NCI-H774 (cell line): ENCODE data around the gene ATF1.
"Not testable (repeated sequence)": the region's sequence is repeated elsewhere in the genome, so short reads cannot be mapped to it uniquely, and the experiment has no call there.

Source experiments
- DNase-seq: peaks from one replicate; lab custom pipeline; 2025; lab: John Stamatoyannopoulos, UW

ATF1 gene

DNA sequence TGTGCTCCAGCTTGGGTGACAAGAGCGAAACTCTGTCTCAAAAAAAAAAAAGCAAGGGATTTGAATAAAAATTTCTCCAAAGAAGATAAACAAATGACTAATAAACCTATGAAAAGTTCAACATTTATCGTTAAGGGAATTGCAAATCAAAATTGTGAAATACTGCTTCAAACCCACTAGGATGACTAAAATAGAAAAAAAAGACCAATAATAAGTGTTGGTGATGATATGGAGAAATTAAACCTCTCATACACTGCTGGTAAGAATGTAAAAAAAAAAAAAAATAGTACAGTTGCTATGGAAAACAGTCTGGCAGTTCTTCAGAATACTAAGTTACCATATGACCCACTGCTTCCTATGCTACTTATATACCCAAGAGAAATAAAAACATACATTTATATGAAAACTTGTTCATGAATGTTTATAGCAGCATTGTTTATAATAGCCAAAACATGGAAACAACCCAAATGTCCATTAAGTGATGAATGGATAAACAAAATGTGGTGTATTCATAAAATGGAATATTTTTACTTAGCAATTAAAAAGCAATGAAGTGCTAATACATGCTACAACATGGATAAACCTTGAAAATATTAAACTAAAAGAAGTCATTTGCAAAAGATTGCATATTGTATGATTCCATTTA, 39.5 kb downstream of the ATF1 start:
- no peak for DNase-seq

DNA sequence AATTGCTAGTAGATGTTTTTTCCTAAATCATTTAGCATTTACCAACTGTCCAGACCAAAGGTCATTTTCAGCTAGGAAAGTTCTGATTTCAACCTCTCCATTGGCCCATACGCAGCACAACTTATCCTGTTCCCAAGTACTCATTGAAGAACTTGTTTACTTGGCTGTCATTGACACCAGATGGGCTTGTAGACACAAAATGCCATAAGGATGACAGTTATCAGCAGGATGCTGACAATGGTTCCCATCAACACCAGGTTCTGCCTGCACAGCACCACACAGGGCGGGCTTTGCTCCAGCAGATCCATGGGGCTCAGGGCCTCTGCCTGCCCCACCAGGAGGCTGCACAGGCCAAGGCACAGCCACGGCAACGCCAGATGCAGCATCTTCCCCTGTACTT, 42.3 kb downstream of the ATF1 start:
- DNase-seq: no peak

DNA sequence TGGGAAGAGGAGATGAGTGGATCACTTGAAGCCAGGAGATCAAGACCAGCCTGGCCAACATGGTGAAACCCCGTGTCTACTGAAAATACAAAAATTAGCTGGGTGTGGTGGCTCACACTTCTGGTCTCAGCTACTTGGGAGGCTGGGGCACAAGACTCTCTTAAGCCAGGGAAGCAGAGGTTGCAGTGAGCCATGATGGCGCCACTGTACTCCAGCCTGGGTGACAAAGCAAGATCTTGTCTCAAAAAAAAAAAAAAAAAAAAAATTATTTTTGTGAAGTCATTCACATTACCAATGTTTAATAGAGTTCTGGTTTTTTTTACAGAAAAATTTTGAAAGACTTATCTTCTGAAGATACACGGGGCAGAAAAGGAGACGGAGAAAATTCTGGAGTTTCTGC, 45.2 kb downstream of the ATF1 start:
- not testable (repeated sequence) for DNase-seq

GRCh38 chr12:50814921-50815320, 51.0 kb downstream of the ATF1 start:
- not testable (repeated sequence) for DNase-seq

DNA sequence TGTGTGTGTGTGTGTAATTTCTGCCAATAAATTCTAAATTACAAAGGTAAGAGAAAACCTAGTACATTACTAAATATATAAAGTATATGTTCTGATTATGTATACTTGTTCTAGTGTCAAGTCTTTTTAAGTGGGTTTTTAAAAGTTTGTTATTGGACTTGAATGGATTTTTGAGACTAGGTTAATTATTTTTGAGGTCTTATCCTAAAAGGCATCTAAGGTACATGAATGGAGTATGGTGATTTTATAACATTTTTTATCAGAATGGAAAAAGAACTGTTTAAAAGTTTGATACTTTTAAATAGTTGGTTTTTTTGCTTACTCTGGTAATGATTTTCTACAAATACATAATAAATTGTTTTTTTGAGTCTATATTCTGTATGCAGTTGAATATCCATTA, 56.3 kb downstream of the ATF1 start:
- no peak for DNase-seq

- no peak for DNase-seq
Measured at GRCh38 chr12:50822082-50822481, 58.2 kb downstream of the ATF1 start.

- not testable (repeated sequence) for DNase-seq
Measured at GRCh38 chr12:50823724-50824123, 59.8 kb downstream of the ATF1 start.

DNA sequence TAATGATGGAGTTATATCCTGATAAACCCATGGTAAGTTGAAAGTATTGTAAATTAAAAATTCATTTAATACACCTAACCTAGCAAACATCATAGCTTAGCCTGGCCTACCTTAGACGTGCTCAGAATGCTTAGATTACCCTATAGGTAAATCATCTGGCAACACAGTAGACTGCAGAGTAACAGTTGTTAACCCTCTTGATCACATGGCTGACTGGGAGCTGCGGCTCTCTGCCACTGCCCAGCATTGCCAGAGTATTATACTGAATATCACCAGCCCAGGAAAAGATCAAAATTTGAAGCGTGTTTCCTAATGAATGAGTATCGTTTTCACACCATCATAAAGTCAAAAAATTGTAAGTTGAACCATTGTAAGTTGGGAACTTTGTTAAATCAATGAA, 61.0 kb downstream of the ATF1 start:
- DNase-seq: no peak

DNA sequence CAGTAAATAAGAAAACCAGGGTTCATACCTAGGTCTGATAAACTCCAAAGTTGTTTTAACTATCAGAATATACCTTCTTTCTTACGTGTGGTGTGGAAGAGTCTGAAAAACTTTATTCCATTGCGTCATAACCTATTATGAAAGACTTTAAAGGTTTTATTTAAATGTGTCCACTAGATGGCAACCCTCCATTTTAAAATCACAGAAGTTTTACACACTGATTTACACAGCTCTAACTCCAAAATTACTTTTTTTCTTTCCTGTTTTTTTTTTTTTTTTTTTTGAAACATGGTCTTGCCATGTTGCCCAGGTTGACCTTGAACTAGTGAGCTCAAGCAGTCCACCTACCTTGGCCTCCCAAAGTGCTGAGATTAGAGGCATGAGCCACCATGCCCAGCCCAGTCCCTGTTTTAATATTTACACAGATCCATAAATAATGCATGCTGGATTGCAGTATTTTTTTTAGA, 61.5 kb downstream of the ATF1 start:
- DNase-seq: peak; percentile 47

DNA sequence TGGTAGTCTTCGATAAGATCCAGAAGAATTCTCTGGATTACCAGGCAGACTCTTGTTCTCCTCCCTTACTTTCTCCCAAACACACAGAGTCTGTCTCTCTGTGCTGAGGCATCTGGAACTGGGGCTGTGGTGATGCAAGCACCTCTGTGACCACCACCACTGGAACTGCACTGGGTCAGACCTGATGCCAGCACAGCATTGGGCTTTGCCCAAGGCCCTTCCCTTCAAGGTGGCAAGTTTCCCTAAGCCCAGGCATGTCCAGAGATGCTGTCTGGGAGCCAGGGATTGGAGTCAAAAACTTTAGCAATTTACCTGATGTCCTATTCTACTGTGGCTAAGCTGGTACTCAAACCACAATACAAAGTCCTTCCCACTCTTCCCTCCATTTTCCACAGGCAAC, 64.2 kb downstream of the ATF1 start:
- DNase-seq: no peak

GRCh38 chr12:50828886-50829285, 65.0 kb downstream of the ATF1 start:
- no peak for DNase-seq

GRCh38 chr12:50833801-50834200, 69.9 kb downstream of the ATF1 start:
- not testable (repeated sequence) for DNase-seq

- no peak for DNase-seq
Measured at GRCh38 chr12:50839042-50839441, 75.1 kb downstream of the ATF1 start.

GRCh38 chr12:50840809-50841487, 77.0 kb downstream of the ATF1 start:
- DNase-seq: no peak

DNA sequence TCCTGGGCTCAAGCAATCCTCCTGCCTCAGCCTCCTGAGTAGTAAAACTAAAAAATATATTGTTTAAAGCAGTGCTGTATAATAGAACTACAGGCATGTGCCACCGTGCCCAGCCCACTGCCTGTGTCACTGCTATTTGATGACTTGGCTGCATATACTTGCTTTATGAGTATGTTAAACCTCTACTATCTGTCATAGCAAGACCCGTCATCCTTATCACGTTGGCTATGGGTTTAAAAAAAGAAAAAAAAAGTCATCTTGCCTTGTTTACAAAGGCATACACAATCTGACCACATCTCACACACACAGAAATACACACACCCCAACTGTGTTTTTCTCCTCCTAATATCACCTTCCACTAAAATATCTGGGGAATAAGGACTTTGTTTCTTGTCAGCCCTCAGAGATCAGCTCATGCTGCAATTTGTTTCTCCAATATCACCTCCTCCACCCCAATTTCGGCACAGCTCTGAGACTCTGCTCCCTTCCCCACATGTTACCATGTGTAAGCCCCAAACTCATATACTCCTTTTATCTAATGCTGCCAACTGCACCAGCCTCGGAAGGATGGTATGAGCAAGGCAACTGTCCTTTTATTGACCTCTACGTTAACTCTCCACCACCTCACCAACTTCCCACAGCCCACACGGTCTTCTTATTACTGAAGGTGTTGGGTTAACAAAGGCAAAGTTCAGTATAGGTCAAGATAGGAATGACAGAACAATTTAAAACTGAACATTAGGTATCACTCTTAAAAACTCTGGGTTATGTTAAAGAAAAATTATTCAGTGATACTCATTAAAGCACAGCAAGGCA, 78.0 kb downstream of the ATF1 start:
- no peak for DNase-seq

GRCh38 chr12:50842637-50843493, 79.0 kb downstream of the ATF1 start, which contains the start of gene TMPRSS12:
TSS of gene TMPRSS12 (plus strand) at chr12:50842926. CDS start at chr12:50842965, 39 bp downstream.
- DNase-seq: no peak

GRCh38 chr12:50845021-50845647, 81.2 kb downstream of the ATF1 start:
- DNase-seq: no peak

DNA sequence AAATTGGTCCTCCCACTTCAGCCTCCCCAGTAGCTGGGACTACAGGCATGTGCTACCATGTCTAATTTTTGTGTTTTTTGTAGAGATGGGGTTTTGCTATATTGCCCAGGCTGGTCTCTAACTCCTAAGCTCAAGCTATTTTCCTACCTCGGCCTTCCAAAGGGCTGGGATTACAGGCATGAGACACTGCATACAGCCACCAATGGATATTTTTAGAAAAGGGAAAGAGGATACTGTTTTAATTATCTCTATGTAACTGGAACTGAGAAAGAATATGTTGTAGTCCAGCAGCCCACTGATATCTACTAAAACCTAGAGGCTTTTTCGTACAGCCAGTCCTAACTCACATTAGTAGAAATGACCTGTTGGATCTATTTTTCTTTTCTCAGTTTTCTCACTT, 85.1 kb downstream of the ATF1 start:
- no peak for DNase-seq

DNA sequence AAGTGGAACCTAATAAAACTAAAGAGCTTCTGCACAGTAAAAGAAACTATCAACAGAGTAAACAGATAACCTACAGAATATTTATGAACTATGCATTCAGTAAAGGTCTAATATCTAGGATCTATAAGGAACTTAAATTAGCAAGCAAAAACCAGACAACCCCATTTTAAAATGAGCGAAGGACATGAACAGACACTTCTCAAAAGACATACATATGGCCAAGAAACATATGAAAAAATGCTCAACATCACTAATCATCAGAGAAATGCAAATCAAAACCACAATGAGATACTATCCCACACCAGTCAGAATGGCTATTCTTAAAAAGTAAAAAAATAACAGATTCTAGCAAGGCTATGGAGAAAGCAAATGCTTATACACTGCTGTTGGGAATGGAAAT, 91.3 kb downstream of the ATF1 start:
- DNase-seq: not testable (repeated sequence)

GRCh38 chr12:50855679-50856078, 91.8 kb downstream of the ATF1 start:
- DNase-seq: not testable (repeated sequence)

DNA sequence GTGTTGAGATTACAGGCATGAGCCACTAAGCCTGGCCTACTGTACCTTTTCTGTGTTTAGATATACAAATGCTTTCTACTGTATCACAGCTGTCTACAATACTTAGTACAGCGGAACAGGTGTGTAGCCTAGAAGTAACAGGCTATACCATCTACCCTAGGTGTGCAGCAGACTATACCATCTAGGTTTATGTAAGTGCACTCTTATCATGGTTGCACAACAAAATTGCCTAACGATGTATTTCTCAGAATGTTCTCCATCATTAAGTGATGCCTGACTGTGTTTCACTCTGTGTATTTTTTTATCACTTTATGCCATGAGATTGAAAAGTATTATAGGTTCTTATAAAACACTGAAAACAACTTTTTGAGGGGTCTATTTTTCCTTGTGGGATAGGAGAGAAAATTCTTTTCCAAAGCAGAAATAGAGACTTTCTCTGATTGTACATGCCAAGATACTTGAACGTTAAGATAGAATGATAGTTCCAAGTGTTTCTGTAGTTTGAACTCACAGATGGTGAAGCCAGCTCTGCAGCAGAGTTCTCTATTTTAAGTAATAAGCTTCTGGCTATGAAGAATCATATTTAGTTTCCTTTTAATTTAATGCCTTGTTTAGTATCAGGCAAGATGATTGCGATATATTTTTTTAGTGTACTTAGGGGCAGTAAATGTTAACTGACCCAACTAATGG, 95.9 kb downstream of the ATF1 start:
- no peak for DNase-seq
